Esophagus squamous epithelium (tissue), 4 donors: ENCODE results near the gene PHACTR3.

Experiments
- POLR2A ChIP-seq, 4 donors: fragments of 450-650 bp; IDR thresholded peaks; one replicate each; pipeline ENCODE4 v1.6.1; 2017; ENCODE audit warnings: antibody characterized with exemption in 4 of 4, mild to moderate bottlenecking in 4 of 4, moderate library complexity in 3 of 4
- TF ChIP-seq, protein P1 (sequence below), 6 experiments: fragments of 450-650 bp in 4 of 6; fragments of 200-600 bp in 2 of 6; sonication (generic) in 2 of 6; IDR thresholded peaks; one replicate each; pipeline ENCODE4 v1.5.1; 2016 to 2019; ENCODE audit warnings: antibody characterized with exemption in 6 of 6, mild to moderate bottlenecking in 4 of 6, moderate library complexity in 4 of 6

- TF ChIP-seq, protein P1, sequence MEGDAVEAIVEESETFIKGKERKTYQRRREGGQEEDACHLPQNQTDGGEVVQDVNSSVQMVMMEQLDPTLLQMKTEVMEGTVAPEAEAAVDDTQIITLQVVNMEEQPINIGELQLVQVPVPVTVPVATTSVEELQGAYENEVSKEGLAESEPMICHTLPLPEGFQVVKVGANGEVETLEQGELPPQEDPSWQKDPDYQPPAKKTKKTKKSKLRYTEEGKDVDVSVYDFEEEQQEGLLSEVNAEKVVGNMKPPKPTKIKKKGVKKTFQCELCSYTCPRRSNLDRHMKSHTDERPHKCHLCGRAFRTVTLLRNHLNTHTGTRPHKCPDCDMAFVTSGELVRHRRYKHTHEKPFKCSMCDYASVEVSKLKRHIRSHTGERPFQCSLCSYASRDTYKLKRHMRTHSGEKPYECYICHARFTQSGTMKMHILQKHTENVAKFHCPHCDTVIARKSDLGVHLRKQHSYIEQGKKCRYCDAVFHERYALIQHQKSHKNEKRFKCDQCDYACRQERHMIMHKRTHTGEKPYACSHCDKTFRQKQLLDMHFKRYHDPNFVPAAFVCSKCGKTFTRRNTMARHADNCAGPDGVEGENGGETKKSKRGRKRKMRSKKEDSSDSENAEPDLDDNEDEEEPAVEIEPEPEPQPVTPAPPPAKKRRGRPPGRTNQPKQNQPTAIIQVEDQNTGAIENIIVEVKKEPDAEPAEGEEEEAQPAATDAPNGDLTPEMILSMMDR (IDR thresholded peaks at IDR 0.05) = no peak
- TF ChIP-seq POLR2A (IDR thresholded peaks at IDR 0.05) = no peak
Observed at GRCh38 chr20:59789686-59790085, 185.3 kb downstream of the PHACTR3 start.
